Activated CD4-positive, alpha-beta T cell treated with anti-CD3 and anti-CD28 coated beads, Interleukin-2, amount 50 U/mL, for 48 hours (primary cell): ENCODE measurements around the gene STPG1.

Source experiments
- DNase-seq, 2 experiments: peaks; one replicate each; pipeline ENCODE4 v3.0.0-alpha.2; 2020

STPG1 gene

GRCh38 chr1:24311234-24311633, 102.3 kb downstream of the STPG1 start:
- no peak for DNase-seq

DNA sequence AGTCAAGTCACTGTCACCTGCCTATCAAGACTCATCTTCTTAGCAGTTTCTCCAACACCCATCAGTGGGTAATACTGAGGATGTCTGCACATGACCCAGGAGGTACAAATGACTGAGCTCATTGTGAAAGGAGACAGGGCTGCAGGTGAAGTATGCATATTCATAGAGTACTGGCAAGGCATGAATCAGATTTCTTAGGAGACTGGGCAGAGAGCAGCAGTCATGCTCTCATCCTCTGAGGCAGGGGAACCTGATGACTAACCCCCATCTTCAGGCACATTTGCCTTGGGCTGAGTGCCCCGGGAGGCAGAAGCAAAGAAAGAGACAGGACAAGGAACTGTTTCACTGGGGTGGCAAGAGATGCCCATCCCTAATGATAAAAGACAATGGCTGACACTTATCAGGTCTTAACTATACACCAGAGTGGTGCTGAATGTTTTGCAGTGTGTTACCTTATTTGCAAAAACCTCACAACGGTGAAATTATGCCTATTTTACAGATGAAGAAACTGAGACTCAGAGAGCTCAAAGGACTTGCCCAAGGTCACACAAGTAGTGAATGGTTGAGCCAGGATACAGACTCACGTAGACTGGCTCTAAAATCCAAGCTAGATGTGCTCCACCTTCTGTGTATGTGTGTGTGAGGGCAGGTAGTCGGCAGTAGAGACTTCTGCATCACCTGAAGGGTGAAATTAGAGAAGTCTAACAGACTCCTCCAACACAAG, 103.7 kb downstream of the STPG1 start:
- DNase-seq, result peak; percentile 20 to 29

- DNase-seq, result no peak
Observed at GRCh38 chr1:24308365-24309015, 105.1 kb downstream of the STPG1 start.
